ENCODE results near the gene LIMS1.

DNA sequence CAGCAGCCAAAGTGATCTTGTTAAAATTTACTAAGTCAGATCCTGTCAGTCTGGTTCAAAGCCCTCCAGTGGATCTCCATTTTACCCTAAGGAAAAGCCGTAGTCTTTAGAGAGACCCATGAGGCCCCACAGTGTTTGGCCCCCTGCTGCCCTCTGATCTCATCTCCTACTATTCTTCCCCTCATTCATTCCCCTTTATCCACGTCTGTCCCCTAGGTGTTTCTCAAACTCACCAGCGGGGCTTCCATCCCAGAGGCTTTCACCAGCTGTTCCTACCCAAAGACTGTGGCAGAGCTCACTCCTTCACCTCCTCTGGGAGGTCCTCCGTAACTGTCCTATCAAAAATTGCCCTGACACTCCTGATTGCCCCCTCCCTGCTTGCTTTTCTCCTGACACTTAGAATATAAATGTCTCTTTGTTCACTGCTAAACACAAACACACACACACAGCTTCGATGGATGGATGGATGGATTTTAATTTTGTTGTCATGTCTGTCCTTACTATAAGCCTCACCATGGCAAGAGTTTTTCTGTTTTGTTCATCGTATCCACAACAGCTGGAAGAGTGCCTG, 26.1 kb downstream of the LIMS1 start:
- TF ChIP-seq CTCF (IDR thresholded peaks at IDR 0.05) (no peak), EZH2 (IDR thresholded peaks at IDR 0.05) (no peak)
